GM18499 (cell line): Measurements from ENCODE around the gene TMEM95.
A peak's percentile ranks its signal among the peaks of the same experiment; 100 is the strongest.
"Not testable (repeated sequence)": the region's sequence is repeated elsewhere in the genome, so short reads cannot be mapped to it uniquely, and the experiment has no call there.

Experiments used
- ATAC-seq: cut with Tn5 transposase; IDR thresholded peaks from one replicate; pipeline ENCODE4 v1.9.1; 2021; ENCODE audit warnings: moderate number of reproducible peaks; ENCODE audit not compliant: insufficient read depth, unreplicated experiment

TMEM95 gene

GRCh38 chr17:7322520-7323194, 32.3 kb upstream of the TMEM95 start:
- no peak for ATAC-seq

- no peak for ATAC-seq
Measured at GRCh38 chr17:7323731-7324437, 31.1 kb upstream of the TMEM95 start.

- no peak for ATAC-seq
Measured at GRCh38 chr17:7324438-7324779, 30.5 kb upstream of the TMEM95 start.

GRCh38 chr17:7325031-7325528, 29.9 kb upstream of the TMEM95 start:
- no peak for ATAC-seq

- ATAC-seq: no peak
Measured at GRCh38 chr17:7326186-7326585, 28.8 kb upstream of the TMEM95 start.

- ATAC-seq: no peak
Measured at GRCh38 chr17:7327056-7327455, 27.9 kb upstream of the TMEM95 start.

GRCh38 chr17:7327501-7327900, 27.5 kb upstream of the TMEM95 start:
- ATAC-seq: no peak

GRCh38 chr17:7328009-7328408, 26.9 kb upstream of the TMEM95 start:
- ATAC-seq: no peak

- ATAC-seq: peak; percentile 6
Measured at GRCh38 chr17:7328840-7329373, 26.0 kb upstream of the TMEM95 start, which contains the start of gene NEURL4. Gene NEURL4, minus strand, starts transcription at chr17:7329335. Its CDS starts 23 bp downstream, at chr17:7329312.

GRCh38 chr17:7329374-7329996, 25.5 kb upstream of the TMEM95 start:
- peak; percentile 40 for ATAC-seq

GRCh38 chr17:7329997-7330637, 24.8 kb upstream of the TMEM95 start:
- no peak for ATAC-seq

GRCh38 chr17:7330638-7331015, 24.3 kb upstream of the TMEM95 start:
- ATAC-seq: no peak

GRCh38 chr17:7332111-7332510, 22.8 kb upstream of the TMEM95 start:
- no peak for ATAC-seq

- ATAC-seq: not testable (repeated sequence)
Measured at GRCh38 chr17:7332600-7333069, 22.3 kb upstream of the TMEM95 start.

- no peak for ATAC-seq
Measured at GRCh38 chr17:7334938-7335538, 19.9 kb upstream of the TMEM95 start.

GRCh38 chr17:7335765-7336164, 19.2 kb upstream of the TMEM95 start:
- not testable (repeated sequence) for ATAC-seq

GRCh38 chr17:7336240-7337175, 18.4 kb upstream of the TMEM95 start, which contains the start of gene ACAP1:
Gene ACAP1, plus strand, starts transcription at chr17:7336529. Its CDS starts 206 bp downstream, at chr17:7336735.
- no peak for ATAC-seq

- ATAC-seq: not testable (repeated sequence)
Measured at GRCh38 chr17:7337600-7337999, 17.4 kb upstream of the TMEM95 start.

- ATAC-seq: no peak
Measured at GRCh38 chr17:7340179-7340578, 14.8 kb upstream of the TMEM95 start.
